WTC11 (cell line): ENCODE data around the gene PSMD13. TPM values are rescaled to one million over a fixed set of nuclear protein-coding genes. Genes with fewer than 3 reads are reported as not detected.

Experiments
- ATAC-seq: fragments of 200-7000 bp; cut with Tn5 transposase; 2 replicates; pipeline ENCODE4 v1.10.0; 2021; ENCODE audit warnings: mild to moderate bottlenecking, moderate library complexity
- CTCF ChIA-PET: fragments of 300-600 bp; sonication (Branson Sonifier 250); formaldehyde crosslinking; loops from one replicate; lab custom pipeline; 2021; ENCODE audit warnings: antibody characterized with exemption; lab: Charles Lee
- POLR2A ChIA-PET: fragments of 350-600 bp; sonication (Branson Sonifier 250); formaldehyde crosslinking; loops from one replicate; lab custom pipeline; 2021; ENCODE audit warnings: antibody characterized with exemption; lab: Charles Lee
- DNase-seq: peaks from one replicate; pipeline ENCODE4 v3.0.0; 2021; ENCODE audit warnings: low spot score
- H3K27ac Mint-ChIP-seq: 2 replicates; pipeline ENCODE4 v1.8.0; 2021; ENCODE audit warnings: mixed read lengths
- H3K27me3 Mint-ChIP-seq: 2 replicates; pipeline ENCODE4 v1.8.0; 2021; ENCODE audit warnings: low read depth, mild to moderate bottlenecking, moderate library complexity, mixed read lengths
- H3K36me3 Mint-ChIP-seq: 2 replicates; pipeline ENCODE4 v1.8.0; 2021; ENCODE audit warnings: mixed read lengths
- H3K4me1 Mint-ChIP-seq: 2 replicates; pipeline ENCODE4 v1.8.0; 2022; ENCODE audit warnings: mixed read lengths
- H3K4me3 Mint-ChIP-seq: 2 replicates; pipeline ENCODE4 v1.8.0; 2021; ENCODE audit warnings: mild to moderate bottlenecking, moderate library complexity, mixed read lengths
- H3K9me3 Mint-ChIP-seq: 2 replicates; pipeline ENCODE4 v1.8.0; 2021; ENCODE audit warnings: mixed read lengths
- ELF4 ChIP-seq: sonication (generic); formaldehyde crosslinking; IDR thresholded peaks from 2 replicates; pipeline ENCODE4 v1.8.1; 2022; ENCODE audit warnings: low read depth, mild to moderate bottlenecking, moderate library complexity, missing genetic modification reagents
- GABPB1 ChIP-seq: sonication (generic); formaldehyde crosslinking; IDR thresholded peaks from 2 replicates; pipeline ENCODE4 v1.8.1; 2023; ENCODE audit warnings: mild to moderate bottlenecking, missing genetic modification reagents
- GRHL2 ChIP-seq: fragments of 250-450 bp; sonication (Bioruptor Pico); IDR thresholded peaks from 2 replicates; pipeline ENCODE4 v1.8.0; 2022; ENCODE audit warnings: mild to moderate bottlenecking, moderate library complexity; ENCODE audit not compliant: insufficient replicate concordance, severe bottlenecking
- IRF2 ChIP-seq: sonication (generic); formaldehyde crosslinking; IDR thresholded peaks from 2 replicates; pipeline ENCODE4 v1.8.0; 2022; ENCODE audit warnings: low read depth, missing genetic modification reagents, borderline replicate concordance
- KAT7 ChIP-seq: sonication (generic); formaldehyde crosslinking; IDR thresholded peaks from 2 replicates; pipeline ENCODE4 v1.8.1; 2023; ENCODE audit warnings: missing genetic modification reagents, mild to moderate bottlenecking, borderline replicate concordance
- MXD4 ChIP-seq: fragments of 250-450 bp; sonication (Bioruptor Pico); IDR thresholded peaks from 2 replicates; pipeline ENCODE4 v1.8.0; 2021; ENCODE audit warnings: mild to moderate bottlenecking, moderate library complexity, borderline replicate concordance
- NFATC4 ChIP-seq: fragments of 250-450 bp; sonication (Bioruptor Pico); IDR thresholded peaks from 2 replicates; pipeline ENCODE4 v1.9.0; 2021; ENCODE audit warnings: mild to moderate bottlenecking
- NR2C2 ChIP-seq: sonication (generic); formaldehyde crosslinking; IDR thresholded peaks from 2 replicates; pipeline ENCODE4 v1.8.0; 2022; ENCODE audit warnings: mild to moderate bottlenecking, missing genetic modification reagents
- PRRX2 ChIP-seq: fragments of 250-450 bp; sonication (Bioruptor Pico); IDR thresholded peaks from 2 replicates; pipeline ENCODE4 v1.8.0; 2021; ENCODE audit warnings: mild to moderate bottlenecking
- RELA ChIP-seq: sonication (generic); formaldehyde crosslinking; IDR thresholded peaks from 2 replicates; pipeline ENCODE4 v1.8.1; 2022; ENCODE audit warnings: missing genetic modification reagents, mild to moderate bottlenecking, borderline replicate concordance
- RORB ChIP-seq: fragments of 250-450 bp; sonication (Bioruptor Pico); IDR thresholded peaks from 2 replicates; pipeline ENCODE4 v1.9.0; 2021; ENCODE audit warnings: mild to moderate bottlenecking
- SMAD3 ChIP-seq: sonication (generic); formaldehyde crosslinking; IDR thresholded peaks from 2 replicates; pipeline ENCODE4 v1.8.0; 2022; ENCODE audit warnings: missing genetic modification reagents, mild to moderate bottlenecking, borderline replicate concordance
- ZBTB21 ChIP-seq: sonication (generic); formaldehyde crosslinking; IDR thresholded peaks from 2 replicates; pipeline ENCODE4 v1.8.1; 2023; ENCODE audit warnings: mild to moderate bottlenecking, missing genetic modification reagents, borderline replicate concordance
- ZNF232 ChIP-seq: sonication (generic); formaldehyde crosslinking; IDR thresholded peaks from 2 replicates; pipeline ENCODE4 v1.8.0; 2022; ENCODE audit warnings: mild to moderate bottlenecking, missing genetic modification reagents
- ZNF263 ChIP-seq: sonication (generic); formaldehyde crosslinking; IDR thresholded peaks from 2 replicates; pipeline ENCODE4 v1.8.1; 2022; ENCODE audit warnings: low read depth, mild to moderate bottlenecking, moderate library complexity, missing genetic modification reagents
- ZNF416 ChIP-seq: fragments of 250-450 bp; sonication (Bioruptor Pico); IDR thresholded peaks from 2 replicates; pipeline ENCODE4 v1.9.0; 2021; ENCODE audit warnings: mild to moderate bottlenecking, inconsistent platforms
- ZNF423 ChIP-seq: fragments of 250-450 bp; sonication (Bioruptor Pico); IDR thresholded peaks from 2 replicates; pipeline ENCODE4 v2.1.2; 2022; ENCODE audit warnings: mild to moderate bottlenecking, moderate library complexity
- total RNA-seq: library from RNA; stranded (reverse); gene quantifications from 3 replicates; pipeline ENCODE4 v1.2.3, GENCODE V29; 2021
- TF ChIP-seq, protein P1 (sequence below): sonication (generic); formaldehyde crosslinking; IDR thresholded peaks from 2 replicates; pipeline ENCODE4 v1.8.0; 2022; ENCODE audit warnings: mild to moderate bottlenecking, missing genetic modification reagents
- TF ChIP-seq, protein P2 (sequence below): fragments of 250-450 bp; sonication (Bioruptor Pico); conservative IDR thresholded peaks from 2 replicates; pipeline ENCODE4 v1.9.0; 2021; ENCODE audit warnings: mild to moderate bottlenecking
- TF ChIP-seq, protein P3 (sequence below): sonication (generic); formaldehyde crosslinking; conservative IDR thresholded peaks from 2 replicates; pipeline ENCODE4 v1.8.1; 2022; ENCODE audit warnings: mild to moderate bottlenecking, missing genetic modification reagents
- TF ChIP-seq, protein P4 (sequence below): sonication (generic); formaldehyde crosslinking; IDR thresholded peaks from 2 replicates; pipeline ENCODE4 v1.8.0; 2023; ENCODE audit warnings: missing genetic modification reagents
- TF ChIP-seq, protein P5 (sequence below): sonication (generic); formaldehyde crosslinking; IDR thresholded peaks from 2 replicates; pipeline ENCODE4 v1.8.1; 2023; ENCODE audit warnings: mild to moderate bottlenecking, missing genetic modification reagents, moderate library complexity
- TF ChIP-seq, protein P6 (sequence below): sonication (generic); formaldehyde crosslinking; IDR thresholded peaks from 2 replicates; pipeline ENCODE4 v1.8.1; 2022; ENCODE audit warnings: missing genetic modification reagents, borderline replicate concordance

PSMD13 gene
- total RNA-seq, 1 experiment from 2014 or later = 148 TPM

DNA sequence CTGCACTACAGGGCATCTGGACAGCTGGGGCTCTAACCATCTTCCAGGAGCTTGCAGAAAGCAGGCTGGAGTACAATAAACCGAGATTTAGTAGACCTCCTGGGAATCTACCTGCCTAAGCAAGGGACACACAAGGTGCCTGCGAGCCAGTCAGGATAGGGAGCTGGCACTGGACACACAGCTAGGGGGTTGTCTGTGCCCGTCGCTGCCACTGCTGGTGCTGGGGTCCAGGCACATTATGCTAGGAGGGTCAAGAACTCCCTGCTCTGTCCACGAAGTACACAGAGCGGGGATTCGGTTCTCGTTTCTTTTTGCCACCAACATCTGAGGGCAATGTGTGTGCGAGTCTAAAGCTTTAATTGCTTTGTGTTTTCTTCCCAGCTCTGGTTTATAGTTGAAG is 25.0 kb upstream of the PSMD13 start:
- no peak overlapping the region for H3K27ac Mint-ChIP-seq
- CTCF ChIA-PET = interaction anchor here (0.7 to 3.2 kb wide), 2 partner anchors 40 to 95 kb away, joined by 3 to 10 read pairs; no protein-coding TSS in a partner anchor

DNA sequence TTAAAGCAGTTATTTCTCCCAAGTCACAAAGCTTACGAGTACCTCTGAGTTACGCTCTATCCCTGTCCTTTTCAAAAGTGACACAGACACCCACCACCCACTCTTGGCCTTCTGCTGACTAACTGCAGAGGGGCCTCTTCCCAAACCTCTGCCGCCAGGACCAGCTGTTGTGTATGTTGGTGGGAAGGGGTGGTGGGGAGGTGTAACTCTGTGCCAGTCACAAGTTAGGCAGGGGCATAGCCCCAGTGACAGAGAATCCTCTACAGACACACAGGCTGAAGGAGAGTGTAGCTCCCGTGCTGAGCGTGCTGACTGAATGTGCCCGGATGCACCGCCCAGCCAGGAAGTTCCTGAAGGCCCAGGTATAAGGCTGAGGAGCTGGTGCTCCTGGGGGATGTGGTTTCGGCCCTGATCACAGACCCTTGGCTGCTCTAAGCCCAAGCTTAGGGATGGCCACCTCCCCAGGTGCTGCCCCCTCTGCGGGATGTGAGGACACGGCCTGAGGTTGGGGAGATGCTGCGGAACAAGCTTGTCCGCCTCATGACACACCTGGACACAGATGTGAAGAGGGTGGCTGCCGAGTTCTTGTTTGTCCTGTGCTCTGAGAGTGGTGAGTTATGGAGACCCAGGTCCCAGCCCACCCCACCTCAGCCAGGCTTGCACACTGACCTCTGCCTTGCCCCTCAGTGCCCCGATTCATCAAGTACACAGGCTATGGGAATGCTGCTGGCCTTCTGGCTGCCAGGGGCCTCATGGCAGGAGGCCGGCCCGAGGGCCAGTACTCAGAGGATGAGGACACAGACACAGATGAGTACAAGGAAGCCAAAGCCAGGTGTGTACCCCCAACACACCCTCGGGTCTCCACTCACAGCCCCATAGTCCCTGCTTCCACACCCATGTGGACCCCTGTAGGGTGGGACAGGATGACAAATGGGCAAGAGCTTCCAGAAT is 24.4 kb upstream of the PSMD13 start:
- Mint-ChIP-seq H3K9me3 (no peaks in the 10 kb centered on the region), H3K4me3 (no peak overlapping the region), H3K36me3 (peaks cover 41% of the 10 kb centered on the region), H3K27me3 (no peaks in the 10 kb centered on the region), H3K4me1 (0 out of 2 replicates have a peak, but pooled peaks cover 4% of the 10 kb centered on the region), H3K27ac (no peak overlapping the region)
- DNase-seq (no peak), ATAC-seq (no peak)
- ChIA-PET CTCF (interaction anchor here (0.7 to 3.2 kb wide), 2 partner anchors 39 to 94 kb away, joined by 3 to 10 read pairs; no protein-coding TSS in a partner anchor), POLR2A (no interaction called here)
- TF ChIP-seq, protein P1, sequence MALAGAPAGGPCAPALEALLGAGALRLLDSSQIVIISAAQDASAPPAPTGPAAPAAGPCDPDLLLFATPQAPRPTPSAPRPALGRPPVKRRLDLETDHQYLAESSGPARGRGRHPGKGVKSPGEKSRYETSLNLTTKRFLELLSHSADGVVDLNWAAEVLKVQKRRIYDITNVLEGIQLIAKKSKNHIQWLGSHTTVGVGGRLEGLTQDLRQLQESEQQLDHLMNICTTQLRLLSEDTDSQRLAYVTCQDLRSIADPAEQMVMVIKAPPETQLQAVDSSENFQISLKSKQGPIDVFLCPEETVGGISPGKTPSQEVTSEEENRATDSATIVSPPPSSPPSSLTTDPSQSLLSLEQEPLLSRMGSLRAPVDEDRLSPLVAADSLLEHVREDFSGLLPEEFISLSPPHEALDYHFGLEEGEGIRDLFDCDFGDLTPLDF (CRISPR knock-in tag) = no peak
- TF ChIP-seq PRRX2 (CRISPR knock-in tag) (no peak), MXD4 (CRISPR knock-in tag) (no peak)
- TF ChIP-seq, protein P2, sequence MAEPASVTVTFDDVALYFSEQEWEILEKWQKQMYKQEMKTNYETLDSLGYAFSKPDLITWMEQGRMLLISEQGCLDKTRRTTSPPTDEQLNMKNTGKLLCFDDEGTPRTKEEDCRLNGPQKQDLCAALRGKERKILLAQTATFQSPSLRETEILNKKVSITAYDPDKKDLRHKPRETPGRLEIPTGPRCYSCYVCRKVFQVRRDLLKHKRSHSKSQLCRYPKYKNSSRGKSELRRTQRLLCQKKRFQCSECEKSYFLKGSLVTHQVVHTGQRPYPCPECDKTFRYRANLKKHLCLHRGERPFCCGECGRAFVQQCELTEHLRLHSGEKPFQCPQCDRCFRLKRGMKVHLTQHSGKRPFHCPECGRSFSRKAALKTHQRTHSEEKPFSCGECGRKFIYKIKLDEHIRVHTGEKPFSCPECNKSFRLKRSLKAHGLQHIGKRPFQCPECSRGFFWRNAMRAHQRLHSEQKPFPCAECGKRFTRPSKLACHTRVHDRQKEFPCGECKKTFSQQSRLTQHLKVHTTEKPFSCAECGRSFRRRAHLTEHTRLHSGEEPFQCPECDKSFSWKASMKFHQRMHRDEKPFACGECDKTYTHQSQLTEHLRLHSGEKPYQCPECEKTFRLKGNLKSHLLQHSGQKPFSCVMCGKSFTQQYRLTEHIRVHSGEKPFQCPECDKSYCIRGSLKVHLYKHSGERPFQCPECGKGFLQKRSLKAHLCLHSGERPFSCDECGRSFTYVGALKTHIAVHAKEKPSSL (CRISPR knock-in tag) = no peak
- TF ChIP-seq, protein P3, sequence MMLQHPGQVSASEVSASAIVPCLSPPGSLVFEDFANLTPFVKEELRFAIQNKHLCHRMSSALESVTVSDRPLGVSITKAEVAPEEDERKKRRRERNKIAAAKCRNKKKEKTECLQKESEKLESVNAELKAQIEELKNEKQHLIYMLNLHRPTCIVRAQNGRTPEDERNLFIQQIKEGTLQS (CRISPR knock-in tag) = no peak

More for the DNA sequence above, 25.0 kb upstream of the PSMD13 start:
- ATAC-seq = no peak
- Mint-ChIP-seq H3K4me3 (no peak overlapping the region), H3K36me3 (peaks cover 41% of the 10 kb centered on the region), H3K4me1 (0 out of 2 replicates have a peak, but pooled peaks cover 4% of the 10 kb centered on the region), H3K9me3 (no peaks in the 10 kb centered on the region), H3K27me3 (no peaks in the 10 kb centered on the region)
- POLR2A ChIA-PET = no interaction called here
- no peak for TF ChIP-seq RORB (CRISPR knock-in tag)
- no peak for TF ChIP-seq KAT7 (CRISPR knock-in tag)
- no peak for TF ChIP-seq ZNF416
- no peak for TF ChIP-seq ZNF263 (CRISPR knock-in tag)
- TF ChIP-seq RELA (CRISPR knock-in tag) = no peak
- no peak for TF ChIP-seq GRHL2 (CRISPR knock-in tag)
- TF ChIP-seq ZBTB21 (CRISPR knock-in tag) = no peak
- TF ChIP-seq NR2C2 (CRISPR knock-in tag) = no peak
- no peak for TF ChIP-seq ELF4 (CRISPR knock-in tag)
- no peak for TF ChIP-seq GABPB1 (CRISPR knock-in tag)
- TF ChIP-seq NFATC4 = no peak
- TF ChIP-seq ZNF232 (CRISPR knock-in tag) = no peak
- TF ChIP-seq, protein P4, sequence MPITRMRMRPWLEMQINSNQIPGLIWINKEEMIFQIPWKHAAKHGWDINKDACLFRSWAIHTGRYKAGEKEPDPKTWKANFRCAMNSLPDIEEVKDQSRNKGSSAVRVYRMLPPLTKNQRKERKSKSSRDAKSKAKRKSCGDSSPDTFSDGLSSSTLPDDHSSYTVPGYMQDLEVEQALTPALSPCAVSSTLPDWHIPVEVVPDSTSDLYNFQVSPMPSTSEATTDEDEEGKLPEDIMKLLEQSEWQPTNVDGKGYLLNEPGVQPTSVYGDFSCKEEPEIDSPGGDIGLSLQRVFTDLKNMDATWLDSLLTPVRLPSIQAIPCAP (CRISPR knock-in tag) = no peak
- no peak for TF ChIP-seq ZNF423 (CRISPR knock-in tag)
- TF ChIP-seq, protein P5, sequence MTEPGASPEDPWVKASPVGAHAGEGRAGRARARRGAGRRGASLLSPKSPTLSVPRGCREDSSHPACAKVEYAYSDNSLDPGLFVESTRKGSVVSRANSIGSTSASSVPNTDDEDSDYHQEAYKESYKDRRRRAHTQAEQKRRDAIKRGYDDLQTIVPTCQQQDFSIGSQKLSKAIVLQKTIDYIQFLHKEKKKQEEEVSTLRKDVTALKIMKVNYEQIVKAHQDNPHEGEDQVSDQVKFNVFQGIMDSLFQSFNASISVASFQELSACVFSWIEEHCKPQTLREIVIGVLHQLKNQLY (CRISPR knock-in tag) = no peak
- TF ChIP-seq, protein P1 (CRISPR knock-in tag) = no peak
- TF ChIP-seq, protein P2 (CRISPR knock-in tag) = no peak
- TF ChIP-seq, protein P6, sequence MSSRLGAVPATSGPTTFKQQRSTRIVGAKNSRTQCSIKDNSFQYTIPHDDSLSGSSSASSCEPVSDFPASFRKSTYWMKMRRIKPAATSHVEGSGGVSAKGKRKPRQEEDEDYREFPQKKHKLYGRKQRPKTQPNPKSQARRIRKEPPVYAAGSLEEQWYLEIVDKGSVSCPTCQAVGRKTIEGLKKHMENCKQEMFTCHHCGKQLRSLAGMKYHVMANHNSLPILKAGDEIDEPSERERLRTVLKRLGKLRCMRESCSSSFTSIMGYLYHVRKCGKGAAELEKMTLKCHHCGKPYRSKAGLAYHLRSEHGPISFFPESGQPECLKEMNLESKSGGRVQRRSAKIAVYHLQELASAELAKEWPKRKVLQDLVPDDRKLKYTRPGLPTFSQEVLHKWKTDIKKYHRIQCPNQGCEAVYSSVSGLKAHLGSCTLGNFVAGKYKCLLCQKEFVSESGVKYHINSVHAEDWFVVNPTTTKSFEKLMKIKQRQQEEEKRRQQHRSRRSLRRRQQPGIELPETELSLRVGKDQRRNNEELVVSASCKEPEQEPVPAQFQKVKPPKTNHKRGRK = no peak
- no peak for TF ChIP-seq IRF2 (CRISPR knock-in tag)
- TF ChIP-seq SMAD3 (CRISPR knock-in tag) = no peak
- DNase-seq = no peak
